ENCODE data around the gene SRR.

DNA sequence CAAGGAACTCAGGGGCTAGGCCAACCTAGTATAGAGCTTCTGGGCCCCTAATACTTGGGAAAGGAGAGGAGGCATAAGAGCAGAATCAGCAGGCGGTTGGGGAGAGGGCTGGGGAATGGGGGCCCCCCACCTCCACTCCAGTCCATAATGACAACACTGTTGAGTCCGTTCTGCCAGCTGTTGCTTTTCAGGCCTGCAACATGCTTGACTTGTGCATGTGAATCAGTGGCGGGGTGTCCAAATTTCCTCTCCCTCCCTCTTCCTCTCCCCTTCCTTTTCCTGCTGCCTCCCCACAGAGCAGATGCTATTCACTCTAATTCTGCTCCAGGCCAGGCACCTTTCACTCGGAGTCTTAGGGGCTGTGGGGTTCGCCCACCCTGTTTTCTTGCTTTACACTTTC, 65.3 kb downstream of the SRR start:
- no peak for TF ChIP-seq CTCF (IDR thresholded peaks at IDR 0.05)
- TF ChIP-seq POLR2A (IDR thresholded peaks at IDR 0.05) = no peak
